OCI-LY3 (cell line): ENCODE results near the gene CETP.

Experiments used
- H2AFZ ChIP-seq: fragments of 200-600, 300-600 bp; shearing (Covaris generic); 2 replicates; pipeline ENCODE4 v1.6.0; 2014; ENCODE audit warnings: antibody characterized with exemption, low read depth, low read length
- H3K27ac ChIP-seq: fragments of 200-600, 300-600 bp; sonication (generic); 2 replicates; pipeline ENCODE4 v1.5.1; 2014; ENCODE audit warnings: mild to moderate bottlenecking, low read length, moderate library complexity, mixed read lengths
- H3K27me3 ChIP-seq: fragments of 200-600, 300-600 bp; sonication (generic); 2 replicates; pipeline ENCODE4 v1.6.1; 2014; ENCODE audit warnings: low read depth, low read length, mixed read lengths
- H3K36me3 ChIP-seq: fragments of 200-600, 300-600 bp; sonication (generic); replicated peaks from 2 replicates; pipeline ENCODE3; 2014; ENCODE audit warnings: low read depth, low read length, mixed read lengths
- H3K4me1 ChIP-seq: fragments of 300-600, 200-600 bp; sonication (generic); 2 replicates; pipeline ENCODE4 v1.6.1; 2014; ENCODE audit warnings: low read length, mixed read lengths
- H3K4me2 ChIP-seq: fragments of 200-600, 300-600 bp; sonication (generic); 2 replicates; pipeline ENCODE4 v1.6.1; 2014; ENCODE audit warnings: low read length, mixed read lengths
- H3K4me3 ChIP-seq: fragments of 300-600, 200-600 bp; sonication (generic); 2 replicates; pipeline ENCODE4 v1.5.1; 2014; ENCODE audit warnings: antibody characterized with exemption, mild to moderate bottlenecking, low read length, moderate library complexity
- H3K79me2 ChIP-seq: fragments of 300-600, 200-600 bp; shearing (Covaris generic); 2 replicates; pipeline ENCODE4 v1.6.1; 2014; ENCODE audit warnings: mild to moderate bottlenecking, low read length, mixed read lengths
- H3K9ac ChIP-seq: fragments of 300-600, 200-600 bp; shearing (Covaris generic); 2 replicates; pipeline ENCODE4 v1.6.0; 2014; ENCODE audit warnings: mild to moderate bottlenecking, low read length, moderate library complexity
- H3K9me3 ChIP-seq: fragments of 200-600, 300-600 bp; shearing (Covaris generic); 2 replicates; pipeline ENCODE4 v1.6.1; 2014; ENCODE audit warnings: low read length, mixed read lengths; ENCODE audit not compliant: insufficient read depth
- H4K20me1 ChIP-seq: fragments of 200-600, 300-600 bp; sonication (generic); 2 replicates; pipeline ENCODE4 v1.6.1; 2016; ENCODE audit warnings: low read length, mixed read lengths; ENCODE audit not compliant: insufficient read depth
- EZH2phosphoT487 ChIP-seq: fragments of 200-600 bp; shearing (Covaris generic); IDR thresholded peaks from 2 replicates; pipeline ENCODE4 v1.6.1; 2018; ENCODE audit warnings: antibody characterized with exemption, mixed run types, low read depth
- TF ChIP-seq, protein P1 (sequence below): fragments of 200-600, 300-600 bp; sonication (generic); IDR thresholded peaks from 2 replicates; pipeline ENCODE4 v1.5.1; 2014; ENCODE audit warnings: antibody characterized with exemption, low read length, low read depth

Gene CETP

DNA sequence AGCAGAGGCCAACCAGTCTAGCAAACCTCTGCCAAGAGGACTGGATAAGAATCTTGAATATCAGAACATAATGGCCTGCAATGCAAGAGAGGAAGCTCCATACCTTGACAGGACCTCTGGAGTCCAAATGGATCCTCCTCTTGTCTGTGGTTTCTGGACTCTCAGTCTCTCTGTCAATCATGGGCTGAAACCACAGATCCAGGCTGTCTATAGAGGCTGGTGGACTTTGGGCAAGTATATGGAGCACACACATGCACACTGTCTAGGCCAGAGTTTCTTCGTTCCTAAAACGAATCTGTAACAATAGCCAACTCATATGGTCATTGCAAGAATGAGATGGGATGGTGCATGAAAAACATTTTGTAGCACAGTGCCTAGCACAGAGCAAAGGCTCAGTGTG lies 65.3 kb downstream of the CETP start:
- no peak for TF ChIP-seq EZH2phosphoT487
- TF ChIP-seq, protein P1, sequence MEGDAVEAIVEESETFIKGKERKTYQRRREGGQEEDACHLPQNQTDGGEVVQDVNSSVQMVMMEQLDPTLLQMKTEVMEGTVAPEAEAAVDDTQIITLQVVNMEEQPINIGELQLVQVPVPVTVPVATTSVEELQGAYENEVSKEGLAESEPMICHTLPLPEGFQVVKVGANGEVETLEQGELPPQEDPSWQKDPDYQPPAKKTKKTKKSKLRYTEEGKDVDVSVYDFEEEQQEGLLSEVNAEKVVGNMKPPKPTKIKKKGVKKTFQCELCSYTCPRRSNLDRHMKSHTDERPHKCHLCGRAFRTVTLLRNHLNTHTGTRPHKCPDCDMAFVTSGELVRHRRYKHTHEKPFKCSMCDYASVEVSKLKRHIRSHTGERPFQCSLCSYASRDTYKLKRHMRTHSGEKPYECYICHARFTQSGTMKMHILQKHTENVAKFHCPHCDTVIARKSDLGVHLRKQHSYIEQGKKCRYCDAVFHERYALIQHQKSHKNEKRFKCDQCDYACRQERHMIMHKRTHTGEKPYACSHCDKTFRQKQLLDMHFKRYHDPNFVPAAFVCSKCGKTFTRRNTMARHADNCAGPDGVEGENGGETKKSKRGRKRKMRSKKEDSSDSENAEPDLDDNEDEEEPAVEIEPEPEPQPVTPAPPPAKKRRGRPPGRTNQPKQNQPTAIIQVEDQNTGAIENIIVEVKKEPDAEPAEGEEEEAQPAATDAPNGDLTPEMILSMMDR: no peak
- H3K9me3 ChIP-seq: no peaks in the 10 kb centered on the region
- H3K4me2 ChIP-seq: no peak overlapping the region
- H3K27ac ChIP-seq: no peak overlapping the region
- H3K9ac ChIP-seq: no peak overlapping the region
- H3K79me2 ChIP-seq: no peaks in the 10 kb centered on the region
- peaks cover 16% of the 10 kb centered on the region for H3K36me3 ChIP-seq
- H3K4me3 ChIP-seq: no peak overlapping the region
- no peak overlapping the region for H2AFZ ChIP-seq
- H4K20me1 ChIP-seq: no peaks in the 10 kb centered on the region
- no peaks in the 10 kb centered on the region for H3K27me3 ChIP-seq
- H3K4me1 ChIP-seq: no peaks in the 10 kb centered on the region

DNA sequence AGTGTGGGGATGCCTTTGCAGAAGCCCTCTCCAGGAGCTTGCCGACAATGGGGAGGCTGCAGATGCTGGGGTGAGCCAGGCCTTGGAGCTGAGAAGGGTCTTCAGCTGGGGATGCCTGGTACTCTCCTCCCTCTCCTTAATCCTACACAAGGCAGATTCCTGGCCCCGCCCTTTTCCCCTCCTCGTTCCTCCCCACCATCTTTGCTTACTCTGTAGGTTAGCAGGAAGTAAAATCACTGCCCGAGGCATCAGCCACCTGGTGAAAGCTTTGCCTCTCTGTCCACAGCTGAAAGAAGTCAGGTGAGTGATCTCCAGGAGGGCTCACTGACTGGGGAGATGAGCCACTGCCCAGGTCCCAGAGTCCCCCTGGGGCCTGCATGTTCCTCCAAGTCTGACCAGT lies 66.3 kb downstream of the CETP start:
- no peak overlapping the region for H3K9ac ChIP-seq
- H4K20me1 ChIP-seq: no peaks in the 10 kb centered on the region
- H3K9me3 ChIP-seq: no peaks in the 10 kb centered on the region
- H3K27me3 ChIP-seq: no peaks in the 10 kb centered on the region
- peaks cover 15% of the 10 kb centered on the region for H3K36me3 ChIP-seq
- H2AFZ ChIP-seq: no peak overlapping the region
- H3K27ac ChIP-seq: no peak overlapping the region
- H3K79me2 ChIP-seq: no peaks in the 10 kb centered on the region
- H3K4me2 ChIP-seq: no peak overlapping the region
- H3K4me3 ChIP-seq: no peak overlapping the region
- TF ChIP-seq, protein P1: no peak
- TF ChIP-seq EZH2phosphoT487: no peak
- H3K4me1 ChIP-seq: peaks cover 3% of the 10 kb centered on the region; the same call in 1 of the 2 replicates

DNA sequence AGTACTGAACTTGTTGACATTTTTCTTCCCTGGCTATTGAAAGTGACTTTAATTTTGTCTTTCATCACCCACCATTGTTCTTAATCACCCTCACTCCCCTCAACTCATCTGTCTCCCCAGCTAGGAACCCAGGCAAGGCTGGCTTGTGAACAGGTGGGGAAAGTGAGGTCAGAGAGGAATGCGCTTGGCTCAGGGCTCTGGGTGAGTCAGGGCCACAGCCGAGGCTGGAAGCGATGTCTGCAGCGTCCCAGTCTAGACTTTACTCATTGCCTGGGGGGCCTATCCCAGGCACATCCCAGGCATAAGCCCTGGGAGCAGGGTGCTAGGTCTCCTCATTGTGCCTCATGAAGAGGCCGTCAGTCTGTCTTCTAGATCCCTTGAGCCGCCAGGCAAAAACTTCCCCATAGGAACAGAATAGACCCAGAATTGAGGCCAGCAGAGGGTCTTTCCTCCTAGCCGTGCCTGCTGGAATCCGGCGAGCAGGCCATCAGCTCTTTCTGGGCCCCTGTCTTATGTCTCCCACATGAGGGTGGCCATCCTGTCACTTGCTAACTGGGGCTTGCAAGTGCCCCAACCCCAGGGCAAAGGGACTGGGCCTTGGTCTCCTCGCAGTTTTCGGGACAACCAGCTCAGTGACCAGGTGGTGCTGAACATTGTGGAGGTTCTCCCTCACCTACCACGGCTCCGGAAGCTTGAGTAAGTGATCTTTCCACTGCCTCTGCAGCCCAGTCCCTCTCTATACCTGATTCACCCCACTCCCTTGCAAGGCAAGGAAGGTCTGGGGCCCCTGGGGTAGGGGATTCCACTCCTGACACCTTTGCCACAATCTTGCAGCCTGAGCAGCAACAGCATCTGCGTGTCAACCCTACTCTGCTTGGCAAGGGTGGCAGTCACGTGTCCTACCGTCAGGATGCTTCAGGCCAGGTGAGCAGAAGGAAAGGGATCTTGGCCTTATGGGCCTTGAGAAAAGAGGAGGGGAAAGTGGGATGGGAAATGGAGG lies 67.7 kb downstream of the CETP start:
- Histone ChIP-seq H2AFZ (no peak overlapping the region), H3K79me2 (no peaks in the 10 kb centered on the region), H3K4me2 (no peak overlapping the region), H3K36me3 (peaks cover 11% of the 10 kb centered on the region), H3K9me3 (no peaks in the 10 kb centered on the region), H3K27me3 (no peaks in the 10 kb centered on the region), H3K9ac (no peak overlapping the region), H3K27ac (no peak overlapping the region), H3K4me1 (peaks cover 3% of the 10 kb centered on the region; the same call in 1 of the 2 replicates), H3K4me3 (no peak overlapping the region), H4K20me1 (no peaks in the 10 kb centered on the region)
- TF ChIP-seq, protein P1: no peak
- no peak for TF ChIP-seq EZH2phosphoT487

DNA sequence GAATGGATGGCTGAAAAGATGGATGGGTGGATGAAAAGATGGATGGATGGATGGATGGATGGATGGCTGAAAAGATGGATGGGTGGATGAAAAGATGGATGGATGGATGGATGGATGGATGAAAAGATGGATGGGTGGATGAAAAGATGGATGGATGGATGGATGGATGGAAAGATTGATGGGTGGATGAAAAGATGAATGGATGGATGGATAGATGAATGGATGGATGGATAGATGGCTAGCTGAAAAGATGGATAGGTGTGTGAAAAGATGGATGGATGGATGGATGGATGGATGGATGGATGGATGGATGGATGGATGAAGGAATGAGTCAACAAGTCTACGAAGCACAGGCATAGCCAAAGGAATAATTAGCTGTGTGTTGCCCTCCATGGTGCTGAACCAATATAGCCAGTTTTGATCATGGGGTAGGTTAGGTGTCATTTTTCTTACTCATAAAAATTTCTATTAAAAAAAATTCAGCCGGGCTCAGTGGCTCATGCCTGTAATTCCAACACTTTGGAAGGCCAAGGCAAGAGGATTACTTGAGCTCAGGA lies 68.7 kb downstream of the CETP start:
- no peak overlapping the region for H3K27ac ChIP-seq
- H3K36me3 ChIP-seq: peaks cover 11% of the 10 kb centered on the region
- no peaks in the 10 kb centered on the region for H3K79me2 ChIP-seq
- H3K9me3 ChIP-seq: no peaks in the 10 kb centered on the region
- no peak overlapping the region for H3K4me3 ChIP-seq
- H3K4me1 ChIP-seq: peaks cover 3% of the 10 kb centered on the region; the same call in 1 of the 2 replicates
- H4K20me1 ChIP-seq: no peaks in the 10 kb centered on the region
- no peaks in the 10 kb centered on the region for H3K27me3 ChIP-seq
- H3K9ac ChIP-seq: no peak overlapping the region
- H2AFZ ChIP-seq: no peak overlapping the region
- TF ChIP-seq, protein P1: no peak
- TF ChIP-seq EZH2phosphoT487: no peak
- no peak overlapping the region for H3K4me2 ChIP-seq
